Measurements from ENCODE around the gene OR1K1.
"Not testable (repeated sequence)": the region's sequence is repeated elsewhere in the genome, so short reads cannot be mapped to it uniquely, and the experiment has no call there.

OR1K1 gene

DNA sequence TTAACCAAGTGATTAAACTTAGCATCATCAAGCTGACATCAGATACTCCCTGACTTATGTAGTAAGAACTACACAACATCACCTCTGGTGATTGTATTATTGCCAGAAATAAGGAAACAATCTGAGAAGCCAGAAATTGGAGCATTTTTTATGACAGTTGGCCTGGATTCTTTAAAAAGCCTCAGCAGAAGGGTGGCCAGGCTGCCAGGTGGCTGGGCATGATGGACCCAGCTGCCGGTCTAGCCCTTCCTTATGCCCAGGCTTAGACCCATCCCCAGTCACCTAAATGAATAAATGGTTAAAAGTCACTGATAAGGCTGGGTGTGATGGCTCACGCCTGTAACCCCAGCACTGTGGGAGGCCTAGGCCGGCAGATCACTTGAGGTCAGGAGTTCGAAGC is 12.8 kb downstream of the OR1K1 start:
- no peak for DNase-seq (ENCODE audit: low spot score)

DNA sequence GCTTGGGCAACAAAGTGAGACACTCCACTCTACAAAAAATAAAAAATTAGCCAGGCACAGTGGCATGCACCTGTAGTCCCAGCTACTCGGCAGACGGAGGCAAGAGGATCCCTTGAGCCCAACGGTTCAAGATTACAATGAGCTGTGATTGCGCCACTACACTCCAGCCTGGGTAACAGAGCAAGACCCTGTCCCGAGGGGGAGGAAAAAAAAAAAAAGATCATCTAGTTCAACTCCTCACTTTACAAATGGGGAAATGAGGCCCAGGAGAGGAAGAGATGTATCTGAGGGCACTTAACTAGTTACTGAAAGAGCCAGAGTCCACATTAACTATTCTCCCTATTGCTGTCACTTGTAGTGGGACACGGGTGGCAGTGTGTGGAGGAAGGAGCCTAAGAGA is 14.6 kb downstream of the OR1K1 start:
- DNase-seq (ENCODE audit: low spot score) = no peak

DNA sequence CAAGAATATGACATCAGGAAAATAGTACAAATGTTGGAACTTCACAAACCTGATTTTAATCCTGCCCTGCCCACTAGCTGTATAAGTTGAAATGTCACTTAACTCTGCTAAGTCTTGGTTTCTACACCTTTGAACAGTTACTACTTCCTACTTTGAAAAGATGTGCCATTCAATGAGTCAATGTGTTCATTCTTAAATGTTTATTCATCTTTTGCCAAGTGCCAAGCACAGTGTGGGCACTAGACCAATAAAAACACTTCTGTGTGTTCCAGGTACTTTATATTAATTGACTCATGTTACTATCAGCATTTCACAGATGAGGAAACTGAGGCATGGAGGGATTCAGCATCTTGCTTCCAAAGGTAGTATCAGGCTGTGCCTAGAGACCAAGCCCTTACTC is 15.6 kb downstream of the OR1K1 start:
- DNase-seq (ENCODE audit: low spot score) = no peak

DNA sequence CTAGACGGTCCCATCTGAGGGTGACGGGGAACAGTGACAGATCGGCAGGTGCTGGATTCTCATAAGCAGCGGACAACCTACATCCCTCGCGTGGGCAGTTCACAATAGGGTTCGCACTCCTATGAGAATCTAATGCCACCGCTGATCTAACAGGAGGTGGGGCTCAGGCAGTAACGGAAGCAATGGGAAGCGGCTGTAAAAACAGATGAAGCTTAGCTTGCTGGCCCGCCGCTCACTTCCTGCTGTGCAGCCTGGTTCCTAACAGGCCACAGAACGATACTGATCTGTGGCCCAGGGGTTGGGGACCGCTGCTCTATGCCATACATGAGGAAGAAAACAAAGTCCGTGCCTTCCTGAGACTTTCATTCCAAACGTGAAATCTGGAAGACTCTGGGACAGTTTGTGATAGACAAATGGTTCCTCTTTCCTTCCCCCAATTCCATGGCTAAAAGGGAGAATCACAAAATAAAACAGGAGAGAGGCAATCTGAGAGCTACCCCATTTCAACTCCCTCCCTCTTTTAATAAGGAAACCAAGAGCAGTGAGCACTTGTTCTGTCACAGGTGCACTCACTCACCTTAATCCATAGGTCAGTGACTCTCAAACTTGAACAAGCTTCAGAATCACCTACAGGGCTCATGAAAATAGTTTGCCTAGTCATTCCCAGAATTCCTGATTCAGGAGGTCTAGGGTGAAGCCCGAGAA is 16.4 kb downstream of the OR1K1 start:
- peak; percentile 87 for DNase-seq (ENCODE audit: low spot score)

DNA sequence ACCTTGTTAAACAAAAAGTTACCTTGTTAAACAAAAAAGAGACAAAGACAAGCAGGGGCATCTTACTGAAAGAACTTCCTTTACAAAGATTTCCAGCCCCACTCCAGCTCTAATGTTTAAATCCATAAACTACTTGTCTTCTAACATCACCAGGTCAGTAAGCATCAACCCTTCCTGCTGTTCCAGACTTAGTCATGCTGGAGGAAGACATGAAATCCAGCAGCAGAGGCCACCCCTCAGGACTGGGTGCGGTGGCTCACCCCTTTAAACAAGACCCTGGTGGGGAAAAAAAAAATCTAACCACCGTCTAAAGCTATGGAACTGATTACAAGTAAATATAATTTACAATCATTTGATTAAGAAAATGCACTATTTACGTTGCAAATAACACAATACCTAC is 19.4 kb downstream of the OR1K1 start:
- peak; percentile 77 for DNase-seq (ENCODE audit: low spot score)

DNA sequence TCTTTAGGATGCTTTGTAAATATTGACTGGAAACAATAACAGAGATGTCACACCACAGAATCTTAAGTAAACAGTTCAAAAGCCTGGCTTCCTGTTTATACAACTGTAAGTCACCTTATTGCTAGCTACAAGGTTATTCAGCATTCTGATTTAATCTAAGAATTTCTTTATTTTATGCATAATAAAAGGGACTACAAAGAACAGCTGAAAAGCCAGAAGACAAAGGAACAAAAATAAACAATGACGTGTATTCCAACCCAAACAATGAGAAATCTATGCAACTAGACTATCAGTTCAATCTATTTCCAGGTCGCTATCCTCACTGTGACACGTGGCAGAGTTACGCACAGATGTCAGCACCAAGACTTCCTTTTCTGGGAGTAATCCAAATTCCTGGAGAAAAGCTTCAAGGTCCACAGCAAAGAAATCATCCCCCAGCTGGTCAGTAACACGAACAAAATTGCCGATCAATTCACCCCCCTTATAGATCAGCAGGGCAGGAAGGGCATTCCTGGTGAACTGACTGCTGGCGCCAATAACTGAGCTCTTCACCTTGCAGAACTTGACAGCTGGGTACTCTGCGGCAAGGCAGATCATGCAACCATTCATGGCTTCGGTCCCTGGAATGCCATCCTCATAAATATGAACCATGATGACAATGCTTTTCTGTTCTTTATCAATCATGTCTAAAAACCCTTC is 20.0 kb downstream of the OR1K1 start:
- DNase-seq (ENCODE audit: low spot score) = peak; percentile 90

DNA sequence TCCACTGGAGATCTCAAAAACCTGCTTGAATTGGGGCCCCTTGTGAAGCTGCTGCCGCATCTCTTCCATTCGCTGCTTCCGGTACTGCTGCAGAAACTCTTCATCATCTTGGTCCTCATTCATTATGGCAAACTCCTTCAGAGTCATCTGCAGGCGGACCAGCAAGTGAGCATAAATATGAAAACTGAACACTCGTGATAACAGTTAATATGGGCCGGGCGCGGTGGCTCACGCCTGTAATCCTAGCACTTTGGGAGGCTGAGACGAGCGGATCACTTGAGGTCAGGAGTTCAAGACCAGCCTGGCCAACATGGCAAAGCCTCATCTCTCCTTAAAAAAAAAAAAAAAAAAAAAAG is 20.5 kb downstream of the OR1K1 start:
- DNase-seq (ENCODE audit: low spot score) = no peak

DNA sequence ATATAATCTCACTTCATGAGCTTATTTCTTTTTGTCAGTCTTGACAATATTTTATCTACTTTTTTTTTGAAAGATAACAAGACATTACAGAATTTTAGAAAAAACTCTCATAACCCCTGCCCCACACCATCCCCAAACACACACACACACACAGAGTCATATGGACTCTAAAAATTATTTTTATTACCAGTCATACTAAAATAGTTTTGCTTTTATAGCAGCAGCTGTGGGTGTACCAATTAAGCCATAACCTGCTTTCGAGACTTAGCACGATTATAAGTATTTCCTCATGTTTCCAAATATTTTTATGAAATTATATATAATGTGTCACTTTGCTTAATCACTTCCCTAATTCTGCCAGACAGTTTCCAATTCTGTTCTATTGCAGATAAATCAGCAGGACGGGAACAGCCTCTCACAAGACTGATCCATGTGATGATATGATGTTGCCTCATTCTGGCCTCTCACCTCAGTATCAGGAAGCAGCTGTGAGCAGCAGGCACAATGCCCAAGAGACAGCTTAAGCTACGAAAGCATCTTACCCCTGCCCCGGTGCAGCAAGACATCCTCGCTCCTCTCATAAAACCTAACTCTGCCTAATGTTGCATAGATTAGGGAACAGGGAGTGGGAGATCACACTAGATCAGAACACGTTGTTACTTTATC is 21.5 kb downstream of the OR1K1 start:
- peak; percentile 90 for DNase-seq (ENCODE audit: low spot score)

DNA sequence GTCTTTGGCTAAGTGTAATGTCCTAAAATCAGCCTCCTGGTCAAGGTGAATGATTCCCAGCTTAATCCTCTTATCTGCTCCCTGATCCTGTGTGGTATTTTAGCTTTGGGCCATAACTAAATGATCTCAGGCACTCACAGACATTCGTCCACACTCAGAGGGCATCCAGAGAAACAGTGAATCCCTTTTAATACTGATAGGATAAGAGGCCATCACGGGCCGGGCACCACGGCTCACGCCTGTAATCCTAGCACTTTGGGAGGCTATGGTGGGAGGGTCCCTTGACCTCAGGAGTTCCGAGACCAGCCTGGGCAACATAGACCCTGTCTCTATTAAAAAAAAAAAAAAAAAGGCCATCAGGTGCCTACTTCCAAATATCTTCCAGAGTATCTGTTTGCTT is 22.1 kb downstream of the OR1K1 start:
- DNase-seq (ENCODE audit: low spot score) = no peak

DNA sequence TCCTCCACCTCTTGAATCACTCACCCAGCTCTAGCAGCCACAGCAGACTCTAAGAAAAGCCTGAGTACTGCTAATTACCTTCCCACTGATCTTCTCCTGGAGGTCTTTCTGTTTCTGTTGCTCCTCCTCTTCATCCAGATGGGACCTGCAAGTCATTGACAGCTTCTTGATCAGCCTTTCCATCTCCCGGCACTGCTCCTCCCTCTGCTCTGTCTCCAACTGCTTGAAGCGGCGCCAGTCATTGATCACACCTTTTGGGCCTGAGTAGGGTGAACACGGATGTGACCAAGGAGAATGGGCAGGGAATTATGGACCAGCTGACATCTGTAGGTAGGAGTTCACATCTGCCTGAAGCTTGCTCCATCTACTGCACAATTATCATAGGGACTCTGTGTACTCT is 23.0 kb downstream of the OR1K1 start:
- no peak for DNase-seq (ENCODE audit: low spot score)

DNA sequence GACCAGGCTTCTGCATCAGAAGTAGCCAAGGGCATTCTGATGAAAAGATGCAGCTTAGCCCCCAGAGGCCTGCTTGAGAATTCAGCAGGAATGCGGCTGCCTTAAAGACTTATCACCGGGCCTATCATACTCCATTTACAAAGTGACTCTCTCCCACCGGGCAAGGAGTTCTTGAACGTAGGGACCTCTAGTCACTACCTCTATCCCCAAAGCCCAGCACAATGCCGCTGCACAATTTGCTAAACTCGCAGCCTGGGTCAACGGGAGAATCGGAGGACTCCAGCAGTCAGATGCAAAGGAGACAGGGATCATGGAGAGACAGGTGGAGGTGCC is 27.8 kb downstream of the OR1K1 start:
- no peak for DNase-seq (ENCODE audit: low spot score)

DNA sequence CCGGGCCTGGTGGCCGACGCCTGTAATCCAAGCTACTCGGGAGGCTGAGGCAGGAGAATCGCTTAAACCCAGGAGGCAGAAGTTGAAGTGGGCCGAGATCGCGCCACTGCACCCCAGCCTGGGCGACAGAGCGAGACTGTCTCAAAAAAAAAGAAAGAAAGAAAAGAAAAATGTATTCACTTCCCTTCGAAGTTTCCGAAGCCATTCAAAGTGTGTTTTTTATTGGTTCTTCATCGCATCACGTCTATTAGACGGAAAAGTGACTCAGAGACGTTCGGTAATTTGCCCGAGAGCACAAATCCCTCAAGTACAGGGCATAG is 29.0 kb downstream of the OR1K1 start:
- DNase-seq (ENCODE audit: low spot score) = not testable (repeated sequence)

DNA sequence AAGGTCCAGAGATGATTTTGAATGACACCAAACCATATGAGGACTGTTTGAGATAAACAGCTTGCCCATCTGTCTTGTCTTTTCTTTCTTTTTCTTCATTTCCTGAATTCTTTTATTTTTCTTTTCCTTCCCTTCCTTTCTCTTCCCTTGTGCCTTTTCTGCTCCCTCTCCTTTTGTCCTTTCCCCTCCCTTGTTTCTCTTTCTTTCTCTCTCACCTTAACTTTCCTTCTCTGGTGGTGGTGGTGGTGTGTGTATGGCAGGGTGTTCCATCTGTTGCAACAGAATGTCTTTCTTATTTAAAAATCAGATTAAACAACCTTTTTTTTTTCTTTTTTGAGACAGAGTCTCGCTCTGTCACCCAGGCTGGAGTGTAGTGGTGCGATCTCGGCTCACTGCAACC is 32.3 kb downstream of the OR1K1 start:
- DNase-seq (ENCODE audit: low spot score) = no peak

DNA sequence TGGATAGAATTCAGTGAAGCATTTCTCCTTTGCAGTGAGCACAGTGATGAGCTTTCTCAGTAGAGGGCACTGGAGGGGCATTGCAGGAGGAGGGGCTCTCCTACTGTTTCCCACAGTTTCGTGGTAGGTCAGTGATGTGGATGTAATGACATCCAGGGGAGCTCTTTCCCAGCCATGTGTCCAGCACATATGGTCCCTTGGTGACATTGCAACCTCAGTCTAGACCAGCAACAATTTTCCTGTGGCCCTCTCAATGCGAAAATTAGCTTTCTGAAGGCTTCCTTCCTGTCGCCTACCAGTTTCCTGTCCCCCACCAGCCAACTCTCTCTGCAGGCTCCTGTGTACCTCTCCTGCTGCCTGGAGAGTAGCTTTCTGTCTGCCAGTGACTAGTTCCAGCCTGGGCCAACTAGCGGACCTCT is 35.4 kb downstream of the OR1K1 start:
- DNase-seq (ENCODE audit: low spot score) = peak; percentile 90

DNA sequence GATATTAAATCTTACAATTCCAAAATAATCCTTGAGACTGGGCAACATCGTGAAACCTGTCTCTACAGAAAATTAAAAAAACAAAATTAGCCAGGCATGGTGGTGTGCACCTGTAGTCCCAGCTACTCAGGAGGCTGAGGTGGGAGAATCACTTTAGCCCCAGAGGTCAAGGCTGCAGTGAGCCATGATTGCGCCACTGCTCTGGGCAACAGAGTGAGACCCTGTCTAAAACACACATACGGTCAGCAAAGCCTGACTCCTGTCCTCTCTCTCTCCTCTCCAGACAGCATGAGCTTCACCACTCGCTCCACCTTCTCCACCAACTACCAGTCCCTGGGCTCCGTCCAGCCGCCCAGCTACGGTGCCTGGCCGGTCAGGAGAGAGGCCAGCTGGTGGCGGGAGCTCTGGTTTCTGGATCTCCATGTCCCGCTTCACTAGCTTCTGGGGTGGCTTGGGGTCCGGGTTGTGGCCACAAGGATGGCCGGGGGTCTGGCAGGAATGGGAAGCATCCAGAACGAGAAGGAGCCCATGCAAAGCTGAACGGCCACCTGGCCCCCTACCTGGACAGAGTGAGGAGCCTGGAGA is 37.4 kb downstream of the OR1K1 start:
- no peak for DNase-seq (ENCODE audit: low spot score)

DNA sequence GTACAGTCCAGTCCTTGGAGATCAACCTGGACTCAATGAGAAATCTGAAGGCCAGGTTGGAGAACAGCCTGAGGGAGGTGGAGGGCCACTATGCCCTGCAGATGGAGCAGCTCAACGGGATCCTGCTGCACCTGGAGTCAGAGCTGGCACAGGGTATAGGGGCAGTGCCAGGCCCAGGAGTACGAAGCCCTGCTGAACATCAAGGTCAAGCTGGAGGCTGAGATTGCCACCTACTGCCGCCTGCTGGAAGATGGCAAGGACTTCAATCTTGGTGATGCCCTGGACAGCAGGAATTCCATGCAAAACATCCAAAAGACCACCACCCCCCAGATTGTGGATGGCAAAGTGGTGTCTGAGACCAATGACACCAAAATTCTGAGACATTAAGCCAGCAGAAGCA is 38.5 kb downstream of the OR1K1 start:
- DNase-seq (ENCODE audit: low spot score) = not testable (repeated sequence)

DNA sequence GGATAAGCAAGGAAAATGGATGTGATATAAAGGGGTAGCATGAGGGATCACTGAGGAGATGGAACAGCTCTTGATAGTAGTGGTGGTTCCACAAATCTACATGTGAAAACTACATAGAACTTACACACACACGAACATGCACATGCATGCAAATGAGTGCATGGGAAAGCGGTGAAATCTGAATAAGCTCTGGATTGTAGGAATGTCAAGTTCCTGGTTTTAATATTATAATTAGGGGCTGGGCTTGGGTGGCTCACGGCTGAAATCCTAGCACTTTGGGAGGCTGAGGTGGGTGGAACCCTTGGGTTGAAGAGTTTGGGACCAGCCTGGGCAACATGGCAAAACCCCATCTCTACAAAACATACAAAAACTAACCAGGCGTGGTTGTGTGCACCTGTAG is 41.6 kb downstream of the OR1K1 start:
- no peak for DNase-seq (ENCODE audit: low spot score)

DNA sequence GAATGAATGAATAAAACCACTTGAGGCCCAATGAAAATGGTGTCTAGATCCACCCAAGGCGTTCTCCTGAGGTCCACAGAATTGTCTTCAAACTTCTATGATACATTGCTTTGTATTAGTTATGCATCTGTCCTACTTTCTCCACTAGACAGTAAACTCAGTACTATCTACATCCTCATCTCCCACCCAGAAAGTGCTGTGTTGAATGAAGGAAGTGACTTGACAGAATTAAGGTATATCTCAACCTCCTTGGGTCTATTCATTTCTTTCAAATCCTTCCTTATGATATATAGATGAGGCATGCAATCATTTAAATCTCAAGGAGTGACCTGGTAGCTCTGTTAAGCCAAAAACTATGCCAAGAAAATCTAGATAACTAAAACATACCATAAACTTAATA is 44.2 kb downstream of the OR1K1 start:
- no peak for DNase-seq (ENCODE audit: low spot score)

DNA sequence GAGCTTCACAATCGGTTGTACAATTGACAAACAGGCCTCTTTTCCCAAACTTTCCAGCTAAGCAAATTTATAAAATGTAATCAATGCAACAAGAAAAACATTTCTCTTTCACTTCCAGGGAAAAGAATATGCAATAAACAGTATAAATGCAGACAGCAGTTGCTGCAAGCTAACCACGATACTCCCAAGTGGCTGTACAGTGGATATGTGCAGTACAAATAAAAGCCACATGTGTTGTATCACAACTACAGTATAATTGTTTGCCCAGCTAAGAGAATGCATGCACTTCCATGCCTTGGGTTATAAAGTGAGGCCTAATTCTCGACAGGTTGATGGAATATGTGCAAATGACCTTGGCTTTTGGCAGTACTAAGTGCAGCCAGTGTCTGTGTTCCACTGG is 45.2 kb downstream of the OR1K1 start:
- DNase-seq (ENCODE audit: low spot score) = no peak

DNA sequence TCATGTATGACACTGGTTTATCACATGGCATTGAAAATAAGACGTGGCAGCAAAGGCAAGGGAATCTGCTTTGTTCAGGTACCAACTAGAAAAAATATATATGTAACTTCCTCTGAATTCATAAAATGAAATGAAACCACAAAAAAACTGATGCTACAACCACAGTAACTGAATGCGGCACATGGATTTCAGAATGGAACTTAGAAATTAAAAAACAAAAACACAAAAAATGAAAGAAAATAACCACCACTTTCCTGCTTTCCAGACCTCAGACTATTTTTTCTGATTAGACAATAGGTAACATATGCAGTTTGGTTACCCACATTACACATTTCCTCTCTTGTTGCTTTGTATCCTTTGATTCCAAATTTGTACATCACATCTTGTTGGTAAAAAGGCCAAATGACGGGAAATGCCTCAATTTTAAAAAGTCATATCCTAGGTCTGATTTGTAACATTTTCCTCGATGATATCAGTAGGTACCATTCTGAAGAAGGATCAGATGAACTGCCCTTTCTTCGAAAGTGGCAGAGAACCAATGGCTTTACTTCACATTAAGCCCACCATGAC is 46.5 kb downstream of the OR1K1 start:
- DNase-seq (ENCODE audit: low spot score) = no peak

DNA sequence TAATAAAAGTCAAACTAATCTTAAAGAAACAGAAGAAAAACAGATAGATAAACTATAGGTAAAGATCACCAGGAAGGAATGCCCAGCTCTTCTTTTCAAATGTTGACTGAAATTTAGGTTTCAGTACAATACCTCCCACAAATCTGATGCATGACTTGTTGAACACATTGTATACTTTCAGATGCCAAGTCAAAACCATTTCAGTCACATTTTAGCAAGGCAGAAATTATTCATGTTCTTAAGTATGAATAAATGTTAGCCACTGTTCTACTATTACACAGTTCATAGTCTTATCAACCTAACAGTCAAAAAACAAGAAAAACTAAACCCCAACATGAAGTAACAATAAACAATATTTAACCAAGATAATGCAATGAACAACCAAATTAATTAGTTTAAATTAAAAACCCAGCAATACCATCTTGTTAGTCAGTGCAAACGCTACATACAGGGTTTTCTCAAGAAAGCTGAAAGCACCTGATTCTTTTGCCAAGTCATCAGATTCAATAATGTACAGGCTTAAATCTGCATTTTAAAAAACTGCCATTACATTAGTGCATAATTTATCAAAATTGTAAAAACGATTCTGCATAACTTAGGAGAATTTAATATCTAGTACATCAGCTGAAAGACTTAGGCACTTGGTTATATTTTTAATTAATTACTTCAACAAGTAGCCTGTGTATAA is 48.5 kb downstream of the OR1K1 start:
- DNase-seq (ENCODE audit: low spot score) = no peak
